GM23338 (cell line): Measurements from ENCODE around the gene TTYH1. TPM values are rescaled to one million over a fixed set of nuclear protein-coding genes. Genes with fewer than 3 reads are reported as not detected.

Source experiments
- ATAC-seq: fragments of 200-7000 bp; cut with Tn5 transposase; 3 replicates; pipeline ENCODE4 v1.9.1; 2020
- DNase-seq: peaks from one replicate; pipeline ENCODE4 v3.0.0-alpha.2; 2015; ENCODE audit warnings: low spot score
- H2AFZ ChIP-seq: fragments of 200-600 bp; sonication (generic); 2 replicates; pipeline ENCODE4 v1.8.0; 2016; ENCODE audit warnings: antibody characterized with exemption, mild to moderate bottlenecking, moderate library complexity
- H3F3A ChIP-seq: fragments of 200-600 bp; sonication (generic); replicated peaks from 2 replicates; pipeline ENCODE4 v1.8.0; 2017; ENCODE audit warnings: antibody characterized with exemption, mixed run types, low read depth
- H3K27ac ChIP-seq: fragments of 200-600 bp; sonication (generic); 2 replicates; pipeline ENCODE4 v1.6.1; 2016; ENCODE audit warnings: low read depth
- H3K27me3 ChIP-seq: fragments of 200-600 bp; sonication (generic); 2 replicates; pipeline ENCODE4 v1.8.0; 2016; ENCODE audit warnings: mild to moderate bottlenecking, mixed run types, moderate library complexity; ENCODE audit not compliant: insufficient read depth
- H3K36me3 ChIP-seq: fragments of 200-600 bp; sonication (generic); 2 replicates; pipeline ENCODE4 v1.8.0; 2016; ENCODE audit warnings: mild to moderate bottlenecking; ENCODE audit not compliant: insufficient read depth
- H3K4me1 ChIP-seq: fragments of 200-600 bp; sonication (generic); 2 replicates; pipeline ENCODE4 v1.8.0; 2016; ENCODE audit warnings: mild to moderate bottlenecking, moderate library complexity; ENCODE audit not compliant: insufficient read depth
- H3K4me2 ChIP-seq: fragments of 200-600 bp; sonication (generic); 2 replicates; pipeline ENCODE4 v1.7.1; 2017; ENCODE audit warnings: mixed run types
- H3K4me3 ChIP-seq: fragments of 200-600 bp; sonication (generic); 2 replicates; pipeline ENCODE4 v1.6.1; 2016; ENCODE audit warnings: mixed run types
- H3K79me2 ChIP-seq: fragments of 200-600 bp; sonication (generic); replicated peaks from 2 replicates; pipeline ENCODE4 v1.8.0; 2017; ENCODE audit warnings: mild to moderate bottlenecking; ENCODE audit not compliant: insufficient read depth
- H3K9me2 ChIP-seq: fragments of 200-600 bp; sonication (generic); 2 replicates; pipeline ENCODE4 v1.8.0; 2017; ENCODE audit not compliant: insufficient read depth
- H4K20me1 ChIP-seq: fragments of 200-600 bp; sonication (generic); replicated peaks from 2 replicates; pipeline ENCODE4 v1.8.0; 2017; ENCODE audit warnings: mild to moderate bottlenecking; ENCODE audit not compliant: insufficient read depth
- H3K27ac Mint-ChIP-seq: 2 replicates; pipeline ENCODE4 v1.8.0; 2020; ENCODE audit warnings: inconsistent platforms, mild to moderate bottlenecking, moderate library complexity, mixed read lengths
- H3K27me3 Mint-ChIP-seq: 3 replicates; pipeline ENCODE4 v1.8.0; 2022; ENCODE audit warnings: low read depth, mild to moderate bottlenecking, moderate library complexity, mixed read lengths, inconsistent platforms; ENCODE audit not compliant: insufficient read depth, poor library complexity
- H3K36me3 Mint-ChIP-seq: 3 replicates; pipeline ENCODE4 v1.8.0; 2021; ENCODE audit warnings: low read depth, mild to moderate bottlenecking, inconsistent platforms, moderate library complexity, mixed read lengths
- H3K4me1 Mint-ChIP-seq: 3 replicates; pipeline ENCODE4 v1.8.0; 2020; ENCODE audit warnings: mild to moderate bottlenecking, inconsistent platforms, mixed read lengths
- H3K4me3 Mint-ChIP-seq: 3 replicates; pipeline ENCODE4 v1.8.0; 2021; ENCODE audit warnings: moderate library complexity, mild to moderate bottlenecking, inconsistent platforms, mixed read lengths
- H3K9me3 Mint-ChIP-seq: 3 replicates; pipeline ENCODE4 v1.8.0; 2020; ENCODE audit warnings: moderate library complexity, mild to moderate bottlenecking, inconsistent platforms, mixed read lengths
- CREB1 ChIP-seq: fragments of 250-450 bp; sonication (Bioruptor Pico); IDR thresholded peaks from 2 replicates; pipeline ENCODE4 v1.5.0; 2020; ENCODE audit warnings: low read depth, mild to moderate bottlenecking, moderate library complexity
- EZH2 ChIP-seq: fragments of 200-600 bp; sonication (generic); IDR thresholded peaks from one replicate; pipeline ENCODE4 v1.8.0; 2017; ENCODE audit warnings: antibody characterized with exemption, mild to moderate bottlenecking, low read depth; ENCODE audit not compliant: unreplicated experiment
- EZH2phosphoT487 ChIP-seq: fragments of 200-600 bp; sonication (generic); IDR thresholded peaks from one replicate; pipeline ENCODE4 v1.8.1; 2018; ENCODE audit warnings: antibody characterized with exemption; ENCODE audit not compliant: unreplicated experiment
- JUNB ChIP-seq: IDR thresholded peaks from one replicate; pipeline ENCODE4 v1.6.1; 2016; ENCODE audit warnings: antibody characterized with exemption; ENCODE audit not compliant: unreplicated experiment
- NANOG ChIP-seq: IDR thresholded peaks from 2 replicates; pipeline ENCODE4 v1.6.1; 2016; ENCODE audit warnings: antibody characterized with exemption, borderline replicate concordance
- POLR2AphosphoS5 ChIP-seq: IDR thresholded peaks from 2 replicates; pipeline ENCODE4 v1.6.1; 2016; ENCODE audit warnings: antibody characterized with exemption, low read depth
- STAT1 ChIP-seq: IDR thresholded peaks from one replicate; pipeline ENCODE4 v1.6.1; 2016; ENCODE audit warnings: antibody characterized with exemption; ENCODE audit not compliant: unreplicated experiment
- ZNF114 ChIP-seq: fragments of 250-450 bp; sonication (Bioruptor Pico); IDR thresholded peaks from 2 replicates; pipeline ENCODE4 v1.5.0; 2020; ENCODE audit warnings: mild to moderate bottlenecking, moderate library complexity
- ZNF331 ChIP-seq: fragments of 250-450 bp; sonication (Bioruptor Pico); IDR thresholded peaks from 2 replicates; pipeline ENCODE4 v1.5.0; 2020; ENCODE audit warnings: low read depth, mild to moderate bottlenecking, moderate library complexity
- polyA plus RNA-seq: library from polyadenylated mRNA; unstranded; fragments of >200 nt; fragmentation: Nextera tagmentation; extraction: Ambion mirVana; gene quantifications from 2 replicates; pipeline ENCODE4 v1.2.1, GENCODE V29; 2016
- total RNA-seq: library from RNA; depleted of rRNA; stranded (reverse); fragments of >200 nt; shearing (Covaris generic); gene quantifications from 2 replicates; pipeline ENCODE4 v1.2.3, GENCODE V29; 2014
- TF ChIP-seq, protein P1 (sequence below): fragments of 250-450 bp; sonication (Bioruptor Pico); IDR thresholded peaks from 2 replicates; pipeline ENCODE4 v1.5.0; 2020; ENCODE audit warnings: mild to moderate bottlenecking, moderate library complexity
- TF ChIP-seq, protein P2 (sequence below): IDR thresholded peaks from 2 replicates; pipeline ENCODE4 v1.6.1; 2016; ENCODE audit warnings: antibody characterized with exemption
- TF ChIP-seq, protein P3 (sequence below), 2 experiments: fragments of 200-600 bp in 1 of 2; sonication (generic) in 1 of 2; conservative IDR thresholded peaks; 2 replicates each; pipeline versions ENCODE4 v1.5.1 to v1.6.1; 2016 to 2017; ENCODE audit warnings: antibody characterized with exemption in 2 of 2, low read depth in 2 of 2, mild to moderate bottlenecking in 2 of 2, moderate library complexity in 1 of 2
- TF ChIP-seq, protein P4 (sequence below): IDR thresholded peaks from one replicate; pipeline ENCODE4 v1.6.1; 2018; ENCODE audit warnings: antibody characterized with exemption; ENCODE audit not compliant: unreplicated experiment

Gene TTYH1
- total and polyA plus RNA-seq, 2 experiments from 2014 or later = 18.2 to 40.8 TPM

DNA sequence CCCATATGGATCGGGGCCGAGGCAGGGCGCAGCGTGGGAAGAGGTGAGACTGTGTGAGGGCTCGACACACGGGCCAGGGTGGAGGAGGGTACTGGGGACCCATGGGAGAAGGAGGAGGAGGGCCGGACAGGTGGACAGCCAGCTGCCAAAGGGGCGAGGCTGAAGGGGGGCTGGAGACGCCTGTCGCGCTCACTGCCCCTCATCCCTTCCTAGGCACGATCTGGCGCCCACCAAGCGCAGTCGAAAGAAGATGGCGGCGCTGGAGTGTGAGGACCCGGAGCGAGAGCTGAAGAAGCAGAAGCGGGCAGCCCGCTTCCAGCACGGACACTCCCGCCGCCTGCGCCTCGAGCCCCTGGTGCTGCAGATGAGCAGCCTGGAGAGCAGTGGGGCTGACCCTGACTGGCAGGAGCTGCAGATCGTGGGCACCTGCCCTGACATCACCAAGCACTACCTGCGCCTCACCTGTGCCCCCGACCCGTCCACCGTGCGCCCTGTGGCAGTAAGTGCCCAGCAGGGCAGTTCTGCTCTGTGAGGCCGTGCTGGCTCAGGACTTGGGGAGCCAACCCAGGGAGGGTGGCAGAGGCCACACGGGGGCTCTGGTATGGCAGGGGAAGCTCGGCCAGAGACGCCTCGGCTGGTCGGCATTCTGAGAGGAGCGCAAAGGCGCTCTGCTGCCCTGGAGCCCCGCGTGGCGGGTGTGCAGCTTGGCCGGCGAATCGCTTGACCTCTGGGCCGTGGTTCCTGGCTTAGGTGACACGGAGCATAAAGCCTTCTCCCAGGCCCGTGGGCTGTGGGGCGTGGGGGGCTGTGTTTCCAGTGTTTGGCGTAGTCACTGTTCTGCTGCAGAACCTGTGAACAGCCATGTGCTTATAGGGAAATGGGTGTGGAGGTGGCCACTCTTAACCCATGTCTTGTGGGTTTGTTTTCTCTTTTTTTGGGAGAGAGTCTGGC is 41.4 kb downstream of the TTYH1 start:
- Histone ChIP-seq H4K20me1 (peaks cover 16% of the 10 kb centered on the region; the same call in 1 of the 2 replicates), H3K79me2 (peaks cover 15% of the 10 kb centered on the region)
- H3K36me3 Mint-ChIP-seq = peaks cover 86% of the 10 kb centered on the region

More for the DNA sequence above, 41.4 kb downstream of the TTYH1 start:
- H3K4me3 Mint-ChIP-seq = no peak overlapping the region
- peaks cover 7% of the 10 kb centered on the region; the same call in 2 of the 3 replicates for H3K4me1 Mint-ChIP-seq
- no peak overlapping the region for H3K27ac Mint-ChIP-seq
- Histone ChIP-seq H3K9me2 (no peaks in the 10 kb centered on the region), H3K4me1 (peaks cover under 1% of the 10 kb centered on the region; the same call in 1 of the 2 replicates), H3K4me3 (no peak overlapping the region), H3F3A (no peaks in the 10 kb centered on the region), H3K36me3 (peaks cover 41% of the 10 kb centered on the region), H2AFZ (no peak overlapping the region), H3K27ac (no peak overlapping the region), H3K27me3 (no peaks in the 10 kb centered on the region), H3K4me2 (no peak overlapping the region)
- DNase-seq = no peak
- peaks cover 12% of the 10 kb centered on the region for H3K27me3 Mint-ChIP-seq
- no peak for TF ChIP-seq POLR2AphosphoS5
- no peak for TF ChIP-seq EZH2phosphoT487
- TF ChIP-seq ZNF331 (CRISPR knock-in tag) = no peak
- TF ChIP-seq, protein P1, sequence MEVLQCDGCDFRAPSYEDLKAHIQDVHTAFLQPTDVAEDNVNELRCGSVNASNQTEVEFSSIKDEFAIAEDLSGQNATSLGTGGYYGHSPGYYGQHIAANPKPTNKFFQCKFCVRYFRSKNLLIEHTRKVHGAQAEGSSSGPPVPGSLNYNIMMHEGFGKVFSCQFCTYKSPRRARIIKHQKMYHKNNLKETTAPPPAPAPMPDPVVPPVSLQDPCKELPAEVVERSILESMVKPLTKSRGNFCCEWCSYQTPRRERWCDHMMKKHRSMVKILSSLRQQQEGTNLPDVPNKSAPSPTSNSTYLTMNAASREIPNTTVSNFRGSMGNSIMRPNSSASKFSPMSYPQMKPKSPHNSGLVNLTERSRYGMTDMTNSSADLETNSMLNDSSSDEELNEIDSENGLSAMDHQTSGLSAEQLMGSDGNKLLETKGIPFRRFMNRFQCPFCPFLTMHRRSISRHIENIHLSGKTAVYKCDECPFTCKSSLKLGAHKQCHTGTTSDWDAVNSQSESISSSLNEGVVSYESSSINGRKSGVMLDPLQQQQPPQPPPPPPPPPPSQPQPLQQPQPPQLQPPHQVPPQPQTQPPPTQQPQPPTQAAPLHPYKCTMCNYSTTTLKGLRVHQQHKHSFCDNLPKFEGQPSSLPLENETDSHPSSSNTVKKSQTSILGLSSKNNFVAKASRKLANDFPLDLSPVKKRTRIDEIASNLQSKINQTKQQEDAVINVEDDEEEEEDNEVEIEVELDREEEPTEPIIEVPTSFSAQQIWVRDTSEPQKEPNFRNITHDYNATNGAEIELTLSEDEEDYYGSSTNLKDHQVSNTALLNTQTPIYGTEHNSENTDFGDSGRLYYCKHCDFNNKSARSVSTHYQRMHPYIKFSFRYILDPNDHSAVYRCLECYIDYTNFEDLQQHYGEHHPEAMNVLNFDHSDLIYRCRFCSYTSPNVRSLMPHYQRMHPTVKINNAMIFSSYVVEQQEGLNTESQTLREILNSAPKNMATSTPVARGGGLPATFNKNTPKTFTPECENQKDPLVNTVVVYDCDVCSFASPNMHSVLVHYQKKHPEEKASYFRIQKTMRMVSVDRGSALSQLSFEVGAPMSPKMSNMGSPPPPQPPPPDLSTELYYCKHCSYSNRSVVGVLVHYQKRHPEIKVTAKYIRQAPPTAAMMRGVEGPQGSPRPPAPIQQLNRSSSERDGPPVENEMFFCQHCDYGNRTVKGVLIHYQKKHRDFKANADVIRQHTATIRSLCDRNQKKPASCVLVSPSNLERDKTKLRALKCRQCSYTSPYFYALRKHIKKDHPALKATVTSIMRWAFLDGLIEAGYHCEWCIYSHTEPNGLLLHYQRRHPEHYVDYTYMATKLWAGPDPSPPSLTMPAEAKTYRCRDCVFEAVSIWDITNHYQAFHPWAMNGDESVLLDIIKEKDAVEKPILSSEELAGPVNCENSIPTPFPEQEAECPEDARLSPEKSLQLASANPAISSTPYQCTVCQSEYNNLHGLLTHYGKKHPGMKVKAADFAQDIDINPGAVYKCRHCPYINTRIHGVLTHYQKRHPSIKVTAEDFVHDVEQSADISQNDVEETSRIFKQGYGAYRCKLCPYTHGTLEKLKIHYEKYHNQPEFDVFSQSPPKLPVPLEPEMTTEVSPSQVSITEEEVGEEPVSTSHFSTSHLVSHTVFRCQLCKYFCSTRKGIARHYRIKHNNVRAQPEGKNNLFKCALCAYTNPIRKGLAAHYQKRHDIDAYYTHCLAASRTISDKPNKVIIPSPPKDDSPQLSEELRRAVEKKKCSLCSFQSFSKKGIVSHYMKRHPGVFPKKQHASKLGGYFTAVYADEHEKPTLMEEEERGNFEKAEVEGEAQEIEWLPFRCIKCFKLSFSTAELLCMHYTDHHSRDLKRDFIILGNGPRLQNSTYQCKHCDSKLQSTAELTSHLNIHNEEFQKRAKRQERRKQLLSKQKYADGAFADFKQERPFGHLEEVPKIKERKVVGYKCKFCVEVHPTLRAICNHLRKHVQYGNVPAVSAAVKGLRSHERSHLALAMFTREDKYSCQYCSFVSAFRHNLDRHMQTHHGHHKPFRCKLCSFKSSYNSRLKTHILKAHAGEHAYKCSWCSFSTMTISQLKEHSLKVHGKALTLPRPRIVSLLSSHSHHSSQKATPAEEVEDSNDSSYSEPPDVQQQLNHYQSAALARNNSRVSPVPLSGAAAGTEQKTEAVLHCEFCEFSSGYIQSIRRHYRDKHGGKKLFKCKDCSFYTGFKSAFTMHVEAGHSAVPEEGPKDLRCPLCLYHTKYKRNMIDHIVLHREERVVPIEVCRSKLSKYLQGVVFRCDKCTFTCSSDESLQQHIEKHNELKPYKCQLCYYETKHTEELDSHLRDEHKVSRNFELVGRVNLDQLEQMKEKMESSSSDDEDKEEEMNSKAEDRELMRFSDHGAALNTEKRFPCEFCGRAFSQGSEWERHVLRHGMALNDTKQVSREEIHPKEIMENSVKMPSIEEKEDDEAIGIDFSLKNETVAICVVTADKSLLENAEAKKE (CRISPR knock-in tag) = no peak
- TF ChIP-seq STAT1 = no peak
- TF ChIP-seq NANOG = no peak
- TF ChIP-seq ZNF114 = no peak
- no peak for TF ChIP-seq EZH2
- no peak for TF ChIP-seq CREB1
- TF ChIP-seq, protein P2, sequence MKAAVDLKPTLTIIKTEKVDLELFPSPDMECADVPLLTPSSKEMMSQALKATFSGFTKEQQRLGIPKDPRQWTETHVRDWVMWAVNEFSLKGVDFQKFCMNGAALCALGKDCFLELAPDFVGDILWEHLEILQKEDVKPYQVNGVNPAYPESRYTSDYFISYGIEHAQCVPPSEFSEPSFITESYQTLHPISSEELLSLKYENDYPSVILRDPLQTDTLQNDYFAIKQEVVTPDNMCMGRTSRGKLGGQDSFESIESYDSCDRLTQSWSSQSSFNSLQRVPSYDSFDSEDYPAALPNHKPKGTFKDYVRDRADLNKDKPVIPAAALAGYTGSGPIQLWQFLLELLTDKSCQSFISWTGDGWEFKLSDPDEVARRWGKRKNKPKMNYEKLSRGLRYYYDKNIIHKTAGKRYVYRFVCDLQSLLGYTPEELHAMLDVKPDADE = no peak
- TF ChIP-seq, protein P3, sequence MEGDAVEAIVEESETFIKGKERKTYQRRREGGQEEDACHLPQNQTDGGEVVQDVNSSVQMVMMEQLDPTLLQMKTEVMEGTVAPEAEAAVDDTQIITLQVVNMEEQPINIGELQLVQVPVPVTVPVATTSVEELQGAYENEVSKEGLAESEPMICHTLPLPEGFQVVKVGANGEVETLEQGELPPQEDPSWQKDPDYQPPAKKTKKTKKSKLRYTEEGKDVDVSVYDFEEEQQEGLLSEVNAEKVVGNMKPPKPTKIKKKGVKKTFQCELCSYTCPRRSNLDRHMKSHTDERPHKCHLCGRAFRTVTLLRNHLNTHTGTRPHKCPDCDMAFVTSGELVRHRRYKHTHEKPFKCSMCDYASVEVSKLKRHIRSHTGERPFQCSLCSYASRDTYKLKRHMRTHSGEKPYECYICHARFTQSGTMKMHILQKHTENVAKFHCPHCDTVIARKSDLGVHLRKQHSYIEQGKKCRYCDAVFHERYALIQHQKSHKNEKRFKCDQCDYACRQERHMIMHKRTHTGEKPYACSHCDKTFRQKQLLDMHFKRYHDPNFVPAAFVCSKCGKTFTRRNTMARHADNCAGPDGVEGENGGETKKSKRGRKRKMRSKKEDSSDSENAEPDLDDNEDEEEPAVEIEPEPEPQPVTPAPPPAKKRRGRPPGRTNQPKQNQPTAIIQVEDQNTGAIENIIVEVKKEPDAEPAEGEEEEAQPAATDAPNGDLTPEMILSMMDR (conservative IDR thresholded peaks at IDR 0.05; ENCODE audit: low read depth in 2 of 2) = no peak
- no peak for TF ChIP-seq JUNB
- TF ChIP-seq, protein P4, sequence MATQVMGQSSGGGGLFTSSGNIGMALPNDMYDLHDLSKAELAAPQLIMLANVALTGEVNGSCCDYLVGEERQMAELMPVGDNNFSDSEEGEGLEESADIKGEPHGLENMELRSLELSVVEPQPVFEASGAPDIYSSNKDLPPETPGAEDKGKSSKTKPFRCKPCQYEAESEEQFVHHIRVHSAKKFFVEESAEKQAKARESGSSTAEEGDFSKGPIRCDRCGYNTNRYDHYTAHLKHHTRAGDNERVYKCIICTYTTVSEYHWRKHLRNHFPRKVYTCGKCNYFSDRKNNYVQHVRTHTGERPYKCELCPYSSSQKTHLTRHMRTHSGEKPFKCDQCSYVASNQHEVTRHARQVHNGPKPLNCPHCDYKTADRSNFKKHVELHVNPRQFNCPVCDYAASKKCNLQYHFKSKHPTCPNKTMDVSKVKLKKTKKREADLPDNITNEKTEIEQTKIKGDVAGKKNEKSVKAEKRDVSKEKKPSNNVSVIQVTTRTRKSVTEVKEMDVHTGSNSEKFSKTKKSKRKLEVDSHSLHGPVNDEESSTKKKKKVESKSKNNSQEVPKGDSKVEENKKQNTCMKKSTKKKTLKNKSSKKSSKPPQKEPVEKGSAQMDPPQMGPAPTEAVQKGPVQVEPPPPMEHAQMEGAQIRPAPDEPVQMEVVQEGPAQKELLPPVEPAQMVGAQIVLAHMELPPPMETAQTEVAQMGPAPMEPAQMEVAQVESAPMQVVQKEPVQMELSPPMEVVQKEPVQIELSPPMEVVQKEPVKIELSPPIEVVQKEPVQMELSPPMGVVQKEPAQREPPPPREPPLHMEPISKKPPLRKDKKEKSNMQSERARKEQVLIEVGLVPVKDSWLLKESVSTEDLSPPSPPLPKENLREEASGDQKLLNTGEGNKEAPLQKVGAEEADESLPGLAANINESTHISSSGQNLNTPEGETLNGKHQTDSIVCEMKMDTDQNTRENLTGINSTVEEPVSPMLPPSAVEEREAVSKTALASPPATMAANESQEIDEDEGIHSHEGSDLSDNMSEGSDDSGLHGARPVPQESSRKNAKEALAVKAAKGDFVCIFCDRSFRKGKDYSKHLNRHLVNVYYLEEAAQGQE = no peak
- no peak for ATAC-seq
- no peaks in the 10 kb centered on the region for H3K9me3 Mint-ChIP-seq
